ENCODE results near the gene EHMT1. TPM values are rescaled to one million over a fixed set of nuclear protein-coding genes. Genes with fewer than 3 reads are reported as not detected.
"Not testable (repeated sequence)": the region's sequence is repeated elsewhere in the genome, so short reads cannot be mapped to it uniquely, and the experiment has no call there.

EHMT1 gene
- total and polyA plus RNA-seq, 2 donors from 2014 or later, result 15.8 to 92.9 TPM

DNA sequence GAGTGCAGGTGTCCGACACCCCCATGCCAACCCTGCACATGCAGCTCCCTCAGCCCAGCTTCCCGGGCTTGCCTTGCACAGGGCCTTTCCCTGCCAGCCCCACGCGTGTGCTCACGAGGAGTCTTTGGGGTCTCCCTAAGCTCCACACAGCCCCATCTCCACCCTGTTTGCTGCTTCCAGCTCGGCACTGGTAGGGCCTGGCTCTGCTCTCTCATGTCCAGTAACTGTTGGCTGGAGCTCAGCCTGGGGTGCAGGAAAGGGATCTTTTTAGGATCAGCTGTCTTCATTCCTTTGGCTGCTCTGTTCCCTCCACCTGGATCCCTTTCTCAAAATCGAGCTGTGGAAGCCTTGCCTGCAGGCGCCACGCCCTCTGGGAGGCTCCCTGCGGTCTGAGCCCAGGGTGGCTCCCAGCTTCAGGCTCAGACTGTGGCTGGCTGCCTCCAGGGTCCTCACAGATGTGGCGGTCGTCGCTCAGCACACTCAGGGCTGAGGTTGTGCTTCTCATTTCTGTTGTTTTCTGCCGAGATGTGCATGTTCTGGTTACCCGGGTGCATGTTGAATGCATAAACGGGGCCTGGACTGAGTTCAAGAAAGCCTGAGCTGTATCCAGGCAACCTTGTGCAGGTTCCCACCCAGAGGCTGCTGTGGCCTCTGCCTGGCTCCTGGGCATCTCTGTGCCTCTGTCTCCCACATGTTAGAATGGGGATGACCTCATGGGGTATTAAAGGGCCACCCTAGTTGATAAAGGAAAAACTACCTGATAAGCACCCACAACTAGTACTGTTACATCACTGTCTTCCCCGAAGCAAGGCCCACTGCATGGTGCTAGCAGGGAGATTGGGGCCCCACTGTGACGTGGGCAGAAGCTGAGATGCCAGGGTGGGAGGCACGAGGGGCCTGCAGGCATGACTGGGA, 263.0 kb downstream of the EHMT1 start:
- Histone ChIP-seq H3K4me1 (ENCODE audit: control insufficient read depth in 2 of 3, insufficient read depth in 2 of 3, low read depth in 1 of 3, low read length in 3 of 3) (peaks cover 0 to 4% (median 0%) of the 10 kb centered on the region in 3 donors), H3K9me3 (ENCODE audit: control insufficient read depth in 2 of 3, insufficient read depth in 1 of 3, low read length in 3 of 3) (no peaks in the 10 kb centered on the region), H3K36me3 (ENCODE audit: control insufficient read depth in 2 of 3, insufficient read depth in 3 of 3, low read length in 3 of 3) (no peaks in the 10 kb centered on the region), H3K27ac (ENCODE audit: low read depth in 2 of 2, low read length in 2 of 2) (no peak overlapping the region), H3K4me3 (ENCODE audit: low read length in 3 of 3) (no peak overlapping the region), H3K9ac (ENCODE audit: low read length in 3 of 3) (no peak overlapping the region), H3K27me3 (ENCODE audit: control insufficient read depth, insufficient read depth, low read length) (no peaks in the 10 kb centered on the region)
- DNase-seq (no peak), FAIRE-seq (no peak)
- TF ChIP-seq, protein P1, sequence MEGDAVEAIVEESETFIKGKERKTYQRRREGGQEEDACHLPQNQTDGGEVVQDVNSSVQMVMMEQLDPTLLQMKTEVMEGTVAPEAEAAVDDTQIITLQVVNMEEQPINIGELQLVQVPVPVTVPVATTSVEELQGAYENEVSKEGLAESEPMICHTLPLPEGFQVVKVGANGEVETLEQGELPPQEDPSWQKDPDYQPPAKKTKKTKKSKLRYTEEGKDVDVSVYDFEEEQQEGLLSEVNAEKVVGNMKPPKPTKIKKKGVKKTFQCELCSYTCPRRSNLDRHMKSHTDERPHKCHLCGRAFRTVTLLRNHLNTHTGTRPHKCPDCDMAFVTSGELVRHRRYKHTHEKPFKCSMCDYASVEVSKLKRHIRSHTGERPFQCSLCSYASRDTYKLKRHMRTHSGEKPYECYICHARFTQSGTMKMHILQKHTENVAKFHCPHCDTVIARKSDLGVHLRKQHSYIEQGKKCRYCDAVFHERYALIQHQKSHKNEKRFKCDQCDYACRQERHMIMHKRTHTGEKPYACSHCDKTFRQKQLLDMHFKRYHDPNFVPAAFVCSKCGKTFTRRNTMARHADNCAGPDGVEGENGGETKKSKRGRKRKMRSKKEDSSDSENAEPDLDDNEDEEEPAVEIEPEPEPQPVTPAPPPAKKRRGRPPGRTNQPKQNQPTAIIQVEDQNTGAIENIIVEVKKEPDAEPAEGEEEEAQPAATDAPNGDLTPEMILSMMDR (IDR thresholded peaks at IDR 0.05; ENCODE audit: borderline replicate concordance, extremely low read depth, insufficient read depth), result no peak
- intact Hi-C loops (cut with DNase I), result no loop called here

DNA sequence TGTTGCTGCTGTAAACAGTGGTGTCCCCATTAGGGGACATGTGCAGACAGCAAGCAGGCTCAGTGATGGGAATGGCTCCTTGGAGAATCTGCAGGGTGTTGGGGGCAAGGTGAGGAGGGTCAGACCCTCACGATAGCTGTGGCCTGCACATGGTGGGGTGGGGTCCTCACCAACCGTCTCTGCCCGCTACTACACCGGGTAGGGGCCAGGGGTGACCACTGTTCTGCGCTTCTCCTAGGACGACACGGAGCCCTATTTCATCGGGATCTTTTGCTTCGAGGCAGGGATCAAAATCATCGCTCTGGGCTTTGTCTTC, 263.7 kb downstream of the EHMT1 start:
- H3K36me3 ChIP-seq (ENCODE audit: control insufficient read depth in 2 of 3, insufficient read depth in 3 of 3, low read length in 3 of 3), result no peaks in the 10 kb centered on the region
- FAIRE-seq, result no peak
- peaks cover 0 to 4% (median 0%) of the 10 kb centered on the region in 3 donors for H3K4me1 ChIP-seq (ENCODE audit: control insufficient read depth in 2 of 3, insufficient read depth in 2 of 3, low read depth in 1 of 3, low read length in 3 of 3)
- H3K27ac ChIP-seq (ENCODE audit: low read depth in 2 of 2, low read length in 2 of 2), result no peak overlapping the region
- TF ChIP-seq, protein P1 (IDR thresholded peaks at IDR 0.05; ENCODE audit: borderline replicate concordance, extremely low read depth, insufficient read depth), result no peak
- H3K9me3 ChIP-seq (ENCODE audit: control insufficient read depth in 2 of 3, insufficient read depth in 1 of 3, low read length in 3 of 3), result no peaks in the 10 kb centered on the region
- H3K4me3 ChIP-seq (ENCODE audit: low read length in 3 of 3), result no peak overlapping the region
- H3K27me3 ChIP-seq (ENCODE audit: control insufficient read depth, insufficient read depth, low read length), result no peaks in the 10 kb centered on the region
- no peak for DNase-seq
- intact Hi-C loops (cut with DNase I), result no loop called here
- H3K9ac ChIP-seq (ENCODE audit: low read length in 3 of 3), result no peak overlapping the region

GRCh38 chr9:137883977-137884376, 265.2 kb downstream of the EHMT1 start:
- H3K4me1 ChIP-seq (ENCODE audit: control insufficient read depth in 2 of 3, insufficient read depth in 2 of 3, low read depth in 1 of 3, low read length in 3 of 3); H3K4me3 ChIP-seq (ENCODE audit: low read length in 3 of 3); H3K36me3 ChIP-seq (ENCODE audit: control insufficient read depth in 2 of 3, insufficient read depth in 3 of 3, low read length in 3 of 3); intact Hi-C loops (cut with DNase I); DNase-seq; H3K27me3 ChIP-seq (ENCODE audit: control insufficient read depth, insufficient read depth, low read length); H3K9ac ChIP-seq (ENCODE audit: low read length in 3 of 3); FAIRE-seq; H3K27ac ChIP-seq (ENCODE audit: low read depth in 2 of 2, low read length in 2 of 2); H3K9me3 ChIP-seq (ENCODE audit: control insufficient read depth in 2 of 3, insufficient read depth in 1 of 3, low read length in 3 of 3): not testable (repeated sequence)

DNA sequence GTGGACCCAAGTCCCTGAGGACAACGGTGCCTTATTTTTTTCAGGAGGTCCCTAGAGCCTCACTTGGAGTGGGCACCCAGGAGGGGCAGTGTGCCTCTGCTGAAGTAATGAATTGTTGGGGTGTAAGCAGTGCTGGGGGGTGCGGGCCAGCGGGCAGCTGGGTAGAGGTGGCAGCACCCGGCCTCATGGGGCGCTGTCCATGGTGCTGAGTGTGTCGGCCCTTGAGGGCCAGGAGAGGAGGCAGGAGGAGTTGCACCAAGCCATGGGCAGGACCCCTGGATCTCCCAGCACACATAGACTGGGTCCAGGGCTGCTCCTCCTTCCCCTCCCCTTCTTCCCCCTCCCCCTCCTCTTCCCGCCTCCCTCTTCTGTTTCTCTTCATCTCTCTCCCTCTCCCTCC, 265.7 kb downstream of the EHMT1 start:
- H3K36me3 ChIP-seq (ENCODE audit: control insufficient read depth in 2 of 3, insufficient read depth in 3 of 3, low read length in 3 of 3); H3K4me1 ChIP-seq (ENCODE audit: control insufficient read depth in 2 of 3, insufficient read depth in 2 of 3, low read depth in 1 of 3, low read length in 3 of 3); H3K4me3 ChIP-seq (ENCODE audit: low read length in 3 of 3); H3K27me3 ChIP-seq (ENCODE audit: control insufficient read depth, insufficient read depth, low read length); H3K9ac ChIP-seq (ENCODE audit: low read length in 3 of 3); H3K27ac ChIP-seq (ENCODE audit: low read depth in 2 of 2, low read length in 2 of 2); intact Hi-C loops (cut with DNase I); FAIRE-seq; H3K9me3 ChIP-seq (ENCODE audit: control insufficient read depth in 2 of 3, insufficient read depth in 1 of 3, low read length in 3 of 3): not testable (repeated sequence)
- DNase-seq, result peak in 3 of 5 donors; percentile 13 to 48 (median 17)

DNA sequence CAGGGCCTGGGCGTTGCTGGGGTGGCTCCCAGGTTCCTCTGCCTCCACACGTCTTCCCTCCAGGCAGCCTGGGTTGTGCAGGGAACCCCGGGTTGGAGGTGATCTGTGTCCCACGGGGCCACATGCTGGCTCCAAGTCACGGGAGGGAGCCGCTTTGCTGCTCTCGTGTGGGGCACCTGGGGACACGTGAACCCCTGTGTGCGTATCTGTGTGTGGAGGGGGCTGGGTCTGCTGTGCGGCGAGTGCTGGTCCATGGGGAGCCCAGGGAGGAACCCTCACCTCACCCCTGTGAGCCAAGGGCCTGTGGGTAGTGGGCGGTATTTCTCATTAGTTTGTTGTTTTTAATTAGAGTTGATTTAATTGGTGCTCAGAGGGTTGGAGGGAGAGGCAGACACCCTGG, 266.3 kb downstream of the EHMT1 start:
- H3K4me1 ChIP-seq (ENCODE audit: control insufficient read depth in 2 of 3, insufficient read depth in 2 of 3, low read depth in 1 of 3, low read length in 3 of 3); H3K4me3 ChIP-seq (ENCODE audit: low read length in 3 of 3); H3K9me3 ChIP-seq (ENCODE audit: control insufficient read depth in 2 of 3, insufficient read depth in 1 of 3, low read length in 3 of 3); H3K9ac ChIP-seq (ENCODE audit: low read length in 3 of 3); intact Hi-C loops (cut with DNase I); H3K27ac ChIP-seq (ENCODE audit: low read depth in 2 of 2, low read length in 2 of 2); FAIRE-seq; DNase-seq; H3K36me3 ChIP-seq (ENCODE audit: control insufficient read depth in 2 of 3, insufficient read depth in 3 of 3, low read length in 3 of 3); H3K27me3 ChIP-seq (ENCODE audit: control insufficient read depth, insufficient read depth, low read length): not testable (repeated sequence)

Data from kidney (tissue), 14 donors.